Posterior cingulate gyrus (tissue), 11 donors: ENCODE data around the gene DICER1.

Experiments
- DNase-seq, 10 donors: peaks; one replicate each; pipeline versions ENCODE4 v3.0.0 to v3.0.0-alpha.2; 2020 to 2021; ENCODE audit warnings: mixed read lengths in 3 of 10
- intact Hi-C: fragments of 100-400 bp; cut with DNase I; formaldehyde crosslinking; loops from one replicate; pipeline ENCODE4 v1.15.1; 2023

DICER1 gene

GRCh38 chr14:95130549-95130948, 26.8 kb downstream of the DICER1 start:
- intact Hi-C loops: no loop called here
- DNase-seq: no peak

GRCh38 chr14:95128140-95128539, 29.2 kb downstream of the DICER1 start:
- intact Hi-C loops: no loop called here
- DNase-seq: no peak

- intact Hi-C loops: no loop called here
- DNase-seq: no peak
Measured at GRCh38 chr14:95127531-95127911, 29.8 kb downstream of the DICER1 start.

GRCh38 chr14:95126906-95127530, 30.3 kb downstream of the DICER1 start:
- no peak for DNase-seq
- intact Hi-C loops: no loop called here

GRCh38 chr14:95125915-95126314, 31.4 kb downstream of the DICER1 start:
- no peak for DNase-seq
- intact Hi-C loops: no loop called here

GRCh38 chr14:95125221-95125620, 32.1 kb downstream of the DICER1 start:
- intact Hi-C loops: no loop called here
- no peak for DNase-seq

- DNase-seq: peak in 5 of 10 donors; percentile 14 to 80 (median 49)
- intact Hi-C loops: loop anchor here (5.0 kb wide), 1 partner anchor 33 kb away; the partner anchor contains the start of gene DICER1
Measured at GRCh38 chr14:95123891-95124579, 33.3 kb downstream of the DICER1 start.

GRCh38 chr14:95122621-95122945, 34.7 kb downstream of the DICER1 start:
- DNase-seq: no peak
- intact Hi-C loops: loop anchor here (5.0 kb wide), 1 partner anchor 35 kb away; the partner anchor contains the start of gene DICER1

- no peak for DNase-seq
- intact Hi-C loops: loop anchor here (5.0 kb wide), 1 partner anchor 35 kb away; the partner anchor contains the start of gene DICER1
Measured at GRCh38 chr14:95121911-95122620, 35.3 kb downstream of the DICER1 start.

- intact Hi-C loops: loop anchor here (10.0 kb wide), 2 partner anchors 185 to 315 kb away; no protein-coding TSS in a partner anchor
- DNase-seq: peak in 4 of 10 donors; percentile 13 to 69 (median 54)
Measured at GRCh38 chr14:95119336-95119735, 38.0 kb downstream of the DICER1 start.

GRCh38 chr14:95117937-95118721, 39.2 kb downstream of the DICER1 start:
- no peak for DNase-seq
- intact Hi-C loops: loop anchor here (10.0 kb wide), 2 partner anchors 187 to 317 kb away; no protein-coding TSS in a partner anchor

- DNase-seq: peak in 2 of 10 donors; percentile 52 to 82
- intact Hi-C loops: loop anchor here (10.0 kb wide), 2 partner anchors 191 to 321 kb away; no protein-coding TSS in a partner anchor
Measured at GRCh38 chr14:95113476-95113875, 43.9 kb downstream of the DICER1 start.

- no peak for DNase-seq
- intact Hi-C loops: loop anchor here (10.0 kb wide), 2 partner anchors 193 to 323 kb away; no protein-coding TSS in a partner anchor
Measured at GRCh38 chr14:95111507-95112164, 45.7 kb downstream of the DICER1 start.

GRCh38 chr14:95110178-95110577, 47.2 kb downstream of the DICER1 start:
- intact Hi-C loops: loop anchor here (10.0 kb wide), 2 partner anchors 195 to 325 kb away; no protein-coding TSS in a partner anchor

GRCh38 chr14:95107711-95108110, 49.6 kb downstream of the DICER1 start:
- DNase-seq: no peak
- intact Hi-C loops: no loop called here

More at GRCh38 chr14:95110178-95110577, 47.2 kb downstream of the DICER1 start:
- DNase-seq: peak in 1 of 10 donors; percentile 79

- no peak for DNase-seq
- intact Hi-C loops: no loop called here
Measured at GRCh38 chr14:95106971-95107370, 50.4 kb downstream of the DICER1 start.

- intact Hi-C loops: loop anchor here (5.0 kb wide), 1 partner anchor 47 kb away; no protein-coding TSS in a partner anchor
- peak in 3 of 10 donors; percentile 42 to 85 (median 73) for DNase-seq
Measured at GRCh38 chr14:95104911-95105310, 52.4 kb downstream of the DICER1 start.

- intact Hi-C loops: loop anchor here (5.0 kb wide), 1 partner anchor 50 kb away; no protein-coding TSS in a partner anchor
- DNase-seq: no peak
Measured at GRCh38 chr14:95102680-95103044, 54.7 kb downstream of the DICER1 start.
